ENCODE results near the gene NLGN1.
"Not testable (repeated sequence)": the region's sequence is repeated elsewhere in the genome, so short reads cannot be mapped to it uniquely, and the experiment has no call there.

NLGN1 gene

GRCh38 chr3:173397161-173398110, at the start of gene NLGN1:
TSS of gene NLGN1 (plus strand) at chr3:173397744.
- peak; percentile 86 for DNase-seq (ENCODE audit: low spot score)

GRCh38 chr3:173351886-173352285, 45.7 kb upstream of the NLGN1 start:
- no peak for DNase-seq (ENCODE audit: low spot score)

GRCh38 chr3:173353137-173353536, 44.4 kb upstream of the NLGN1 start:
- DNase-seq (ENCODE audit: low spot score) = not testable (repeated sequence)

- DNase-seq (ENCODE audit: low spot score) = no peak
These were observed 43.4 kb upstream of the NLGN1 start for GRCh38 chr3:173354124-173354523.

- peak; percentile 41 for DNase-seq (ENCODE audit: low spot score)
These were observed 25.6 kb upstream of the NLGN1 start for GRCh38 chr3:173371848-173372487.

GRCh38 chr3:173380681-173381080, 16.9 kb upstream of the NLGN1 start:
- no peak for DNase-seq (ENCODE audit: low spot score)

GRCh38 chr3:173381936-173382335, 15.6 kb upstream of the NLGN1 start:
- DNase-seq (ENCODE audit: low spot score) = not testable (repeated sequence)

GRCh38 chr3:173395073-173395411, 2.5 kb upstream of the NLGN1 start:
- DNase-seq (ENCODE audit: low spot score) = no peak

- peak; percentile 92 for DNase-seq (ENCODE audit: low spot score)
These were observed 1.9 kb upstream of the NLGN1 start for GRCh38 chr3:173395412-173396181.

- DNase-seq (ENCODE audit: low spot score) = peak; percentile 52
These were observed 1.1 kb upstream of the NLGN1 start for GRCh38 chr3:173396191-173397041.

GRCh38 chr3:173398111-173398479, 551 bp downstream of the NLGN1 start:
- no peak for DNase-seq (ENCODE audit: low spot score)

- DNase-seq (ENCODE audit: low spot score) = peak; percentile 51
These were observed 1.5 kb downstream of the NLGN1 start for GRCh38 chr3:173399044-173399443.

- DNase-seq (ENCODE audit: low spot score) = peak; percentile 47
These were observed 3.8 kb downstream of the NLGN1 start for GRCh38 chr3:173401369-173401768.

GRCh38 chr3:173402656-173403055, 5.1 kb downstream of the NLGN1 start:
- peak; percentile 57 for DNase-seq (ENCODE audit: low spot score)

GRCh38 chr3:173403376-173403775, 5.8 kb downstream of the NLGN1 start:
- peak; percentile 78 for DNase-seq (ENCODE audit: low spot score)

- DNase-seq (ENCODE audit: low spot score) = peak; percentile 55
These were observed 6.6 kb downstream of the NLGN1 start for GRCh38 chr3:173404156-173404555.

GRCh38 chr3:173410436-173410835, 12.9 kb downstream of the NLGN1 start:
- no peak for DNase-seq (ENCODE audit: low spot score)

GRCh38 chr3:173410849-173411248, 13.3 kb downstream of the NLGN1 start:
- DNase-seq (ENCODE audit: low spot score) = peak; percentile 73

GRCh38 chr3:173411375-173411973, 13.9 kb downstream of the NLGN1 start:
- peak; percentile 81 for DNase-seq (ENCODE audit: low spot score)

GRCh38 chr3:173416070-173416469, 18.5 kb downstream of the NLGN1 start:
- DNase-seq (ENCODE audit: low spot score) = no peak

GRCh38 chr3:173429076-173429475, 31.5 kb downstream of the NLGN1 start:
- no peak for DNase-seq (ENCODE audit: low spot score)
